ENCODE data around the gene PCDHAC2.

DNA sequence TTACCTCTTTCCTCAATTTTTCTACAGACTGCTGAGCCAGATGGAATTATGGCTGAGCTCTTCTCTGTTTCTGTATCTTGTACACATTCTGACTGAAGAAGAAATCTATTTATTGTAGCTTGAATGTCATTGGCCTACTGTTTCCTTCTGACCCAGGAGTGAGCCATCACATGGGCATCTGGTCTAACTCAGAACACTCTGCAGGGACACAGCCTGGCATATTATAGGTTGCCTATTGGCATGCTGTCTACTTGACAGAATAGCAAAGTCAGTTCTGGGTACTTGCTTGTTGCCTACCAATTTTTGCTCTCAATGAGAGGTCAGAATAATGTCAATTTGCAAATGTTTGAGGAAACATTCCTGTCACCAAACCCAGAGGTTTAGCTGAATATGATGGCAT lies 7.3 kb downstream of the PCDHAC2 start:
- TF ChIP-seq CTCF (IDR thresholded peaks at IDR 0.05) (no peak), EZH2 (IDR thresholded peaks at IDR 0.05) (no peak)

All from neural progenitor cell (in vitro differentiated cells).